HG03159 (cell line): ENCODE measurements around the gene WLS.

Experiments used
- ATAC-seq: cut with Tn5 transposase; IDR thresholded peaks from one replicate; pipeline ENCODE4 v1.9.1; 2021; ENCODE audit warnings: mild to moderate bottlenecking, moderate library complexity; ENCODE audit not compliant: unreplicated experiment

The WLS gene

GRCh38 chr1:68142036-68142435 lies 90.3 kb downstream of the WLS start:
- ATAC-seq: no peak

- no peak for ATAC-seq
These were observed 91.0 kb downstream of the WLS start for GRCh38 chr1:68141071-68142021.

GRCh38 chr1:68140536-68140935 lies 91.8 kb downstream of the WLS start:
- no peak for ATAC-seq

DNA sequence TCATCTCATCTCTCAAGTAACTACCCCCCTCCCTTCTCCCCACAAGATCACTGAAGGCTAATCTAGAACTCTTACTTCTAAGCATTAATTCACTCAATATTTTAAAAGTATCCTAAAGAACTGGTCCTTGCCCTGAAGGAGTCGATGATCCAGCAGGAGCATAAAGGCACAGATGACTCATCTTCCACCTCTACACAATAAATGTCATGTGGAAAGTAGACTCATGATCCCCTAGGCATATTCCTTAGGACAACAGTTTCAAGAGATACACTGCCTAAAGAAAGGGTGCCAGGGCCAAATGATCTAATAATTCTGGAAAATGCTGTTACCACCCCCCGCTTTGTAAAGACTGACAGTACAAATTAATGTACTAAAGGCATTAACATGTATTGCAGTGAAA lies 96.1 kb downstream of the WLS start:
- ATAC-seq: no peak

DNA sequence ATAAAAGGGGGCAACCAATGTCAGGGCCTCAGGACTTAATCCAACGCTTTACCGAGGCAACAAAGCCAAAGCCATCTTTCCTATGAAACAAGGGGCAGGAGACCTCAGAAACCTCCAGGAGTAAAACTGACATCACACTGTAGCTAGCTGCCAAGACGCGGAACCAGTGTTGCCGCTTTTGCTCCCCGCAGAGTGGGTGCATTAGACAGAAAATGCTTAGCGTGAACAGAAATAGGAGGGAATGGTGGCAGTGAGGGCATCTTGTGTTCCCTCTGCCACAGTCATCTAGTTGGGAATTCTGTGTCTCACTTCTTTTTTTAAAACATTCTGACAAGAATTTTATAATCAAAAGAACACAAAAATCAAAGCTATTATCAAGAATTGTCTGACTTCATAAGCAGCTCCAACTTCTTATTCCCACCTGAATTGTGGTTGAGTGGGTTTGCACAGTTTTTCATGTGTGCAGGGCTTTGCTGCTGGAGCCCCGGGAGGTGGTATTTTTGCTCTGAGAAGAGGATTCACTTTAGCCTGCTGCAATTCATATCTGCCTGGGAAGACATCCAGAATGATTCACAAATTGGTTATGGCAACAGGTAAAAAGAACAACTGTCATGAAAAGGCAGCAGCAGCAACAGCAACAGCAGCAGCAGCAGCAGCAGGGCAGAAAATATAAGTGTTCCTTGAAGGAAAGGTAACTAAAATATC lies 99.7 kb downstream of the WLS start:
- no peak for ATAC-seq

- ATAC-seq: no peak
These were observed 101.1 kb downstream of the WLS start for GRCh38 chr1:68131261-68131660.

GRCh38 chr1:68129536-68130250 lies 102.6 kb downstream of the WLS start:
- ATAC-seq: no peak

- ATAC-seq: no peak
These were observed 103.5 kb downstream of the WLS start for GRCh38 chr1:68128820-68129219.

DNA sequence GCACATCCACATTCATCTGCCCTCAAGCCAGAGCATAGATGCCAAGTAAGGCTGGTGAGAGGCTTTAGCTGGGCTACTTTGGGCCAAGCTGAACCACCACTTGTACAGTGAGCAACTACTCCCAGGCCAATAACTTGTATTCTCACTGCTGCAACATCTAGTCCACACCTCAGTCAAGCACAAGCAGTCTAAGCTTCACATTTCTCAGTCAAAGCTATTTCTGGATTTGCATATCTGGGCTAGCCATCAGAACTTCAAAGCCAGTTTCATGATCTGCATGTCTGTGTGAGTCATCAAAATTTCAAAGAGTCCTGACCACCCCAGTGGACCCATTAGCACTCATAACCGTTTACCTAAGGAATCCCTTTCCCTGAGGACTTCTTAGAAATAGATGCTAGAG lies 104.2 kb downstream of the WLS start:
- ATAC-seq: peak; percentile 71

DNA sequence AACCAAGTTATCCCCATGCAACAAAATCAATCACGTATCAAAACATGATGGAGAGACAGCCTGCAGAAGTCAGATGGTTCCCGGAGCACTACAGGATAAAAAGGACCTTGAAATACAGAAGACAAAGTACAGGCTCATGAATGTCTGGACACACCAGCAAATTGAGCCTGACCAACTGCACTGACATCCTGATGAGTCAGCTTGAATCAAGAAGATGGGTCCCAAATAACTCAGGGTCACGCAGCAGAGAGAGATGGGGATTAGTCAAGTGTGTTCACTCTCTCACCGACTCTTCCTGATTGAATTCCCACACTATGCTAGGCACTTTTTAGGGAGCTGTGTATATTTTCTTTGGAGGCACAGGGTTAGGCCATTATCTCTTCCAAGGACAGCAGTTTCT lies 110.8 kb downstream of the WLS start:
- no peak for ATAC-seq

- peak; percentile 72 for ATAC-seq
These were observed 112.1 kb downstream of the WLS start for GRCh38 chr1:68120136-68120791.

GRCh38 chr1:68119445-68119844 lies 112.9 kb downstream of the WLS start:
- no peak for ATAC-seq

GRCh38 chr1:68117416-68117815 lies 114.9 kb downstream of the WLS start:
- no peak for ATAC-seq

GRCh38 chr1:68116643-68117235 lies 115.6 kb downstream of the WLS start:
- ATAC-seq: peak; percentile 45

GRCh38 chr1:68115308-68115707 lies 117.0 kb downstream of the WLS start:
- no peak for ATAC-seq

- ATAC-seq: no peak
These were observed 118.4 kb downstream of the WLS start for GRCh38 chr1:68113966-68114365.

GRCh38 chr1:68112835-68113243 lies 119.5 kb downstream of the WLS start:
- no peak for ATAC-seq

DNA sequence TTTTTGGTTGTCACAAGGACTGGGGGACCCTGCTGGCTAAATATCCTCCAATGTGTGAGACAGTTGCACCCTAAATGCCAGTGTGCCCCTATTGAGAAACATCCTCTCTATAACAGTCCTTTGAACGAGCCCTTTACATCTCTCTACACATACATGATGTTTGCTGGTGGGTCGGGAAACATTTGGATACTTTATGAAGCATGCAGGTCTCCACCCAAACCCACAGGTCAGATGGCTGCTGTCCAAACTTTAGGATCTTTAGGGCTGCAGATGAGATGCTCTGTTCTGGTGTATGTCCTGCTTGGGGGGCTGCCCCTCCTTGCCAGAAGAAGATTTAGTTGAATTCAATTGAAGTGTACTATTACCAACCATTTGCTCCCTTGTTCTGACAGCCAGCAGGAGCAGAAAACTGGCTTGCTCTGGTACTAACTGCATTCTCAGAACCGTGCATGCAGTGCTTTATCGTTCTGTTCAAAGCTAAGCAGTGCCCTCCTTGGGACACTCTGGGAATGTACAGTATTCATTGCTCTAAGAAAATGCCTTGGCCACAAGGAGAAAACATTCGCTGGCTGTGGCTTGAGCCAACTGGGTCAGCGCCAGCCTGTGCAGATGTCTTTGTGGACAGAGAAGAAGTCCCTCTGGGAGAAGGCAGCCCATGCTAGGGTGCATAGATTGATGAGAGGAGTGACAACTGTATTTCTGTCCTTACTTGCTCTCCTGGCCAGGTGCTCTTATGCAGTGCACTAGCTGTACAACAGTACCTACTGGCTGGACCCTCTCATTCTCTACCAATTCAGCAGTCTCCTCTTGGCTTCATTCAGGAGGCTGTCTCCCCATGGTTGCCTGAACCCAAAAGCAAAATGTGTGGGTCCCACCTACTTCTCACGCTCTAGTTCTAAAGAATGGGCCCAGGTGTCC lies 120.5 kb downstream of the WLS start:
- ATAC-seq: no peak

- no peak for ATAC-seq
These were observed 124.6 kb downstream of the WLS start for GRCh38 chr1:68107771-68108170.
